ENCODE measurements around the gene ENTPD6.
A peak's percentile ranks its signal among the peaks of the same experiment; 100 is the strongest.
"Not testable (repeated sequence)": the region's sequence is repeated elsewhere in the genome, so short reads cannot be mapped to it uniquely, and the experiment has no call there.

Gene ENTPD6

GRCh38 chr20:25195014-25195961 is at the start of gene ENTPD6:
Gene ENTPD6 (plus strand): TSS chr20:25195712. CDS start chr20:25206537, 10,825 bp downstream.
- peak; percentile 93 for DNase-seq

GRCh38 chr20:25146976-25147375 is 48.5 kb upstream of the ENTPD6 start:
- no peak for DNase-seq

GRCh38 chr20:25147716-25148115 is 47.8 kb upstream of the ENTPD6 start:
- DNase-seq: no peak

GRCh38 chr20:25148181-25148981 is 47.1 kb upstream of the ENTPD6 start:
- peak; percentile 57 for DNase-seq

GRCh38 chr20:25148982-25149846 is 46.3 kb upstream of the ENTPD6 start:
- no peak for DNase-seq

GRCh38 chr20:25150016-25150415 is 45.5 kb upstream of the ENTPD6 start:
- DNase-seq: no peak

- DNase-seq: no peak
Observed at GRCh38 chr20:25158043-25158442, 37.5 kb upstream of the ENTPD6 start.

- no peak for DNase-seq
Observed at GRCh38 chr20:25160467-25160866, 35.0 kb upstream of the ENTPD6 start.

GRCh38 chr20:25160897-25161296 is 34.6 kb upstream of the ENTPD6 start:
- no peak for DNase-seq

- no peak for DNase-seq
Observed at GRCh38 chr20:25165128-25165527, 30.4 kb upstream of the ENTPD6 start.

- not testable (repeated sequence) for DNase-seq
Observed at GRCh38 chr20:25166105-25166782, 29.3 kb upstream of the ENTPD6 start.

- no peak for DNase-seq
Observed at GRCh38 chr20:25173321-25173720, 22.2 kb upstream of the ENTPD6 start.

GRCh38 chr20:25173886-25174308 is 21.6 kb upstream of the ENTPD6 start:
- DNase-seq: no peak

GRCh38 chr20:25176184-25176583 is 19.3 kb upstream of the ENTPD6 start:
- DNase-seq: no peak

- no peak for DNase-seq
Observed at GRCh38 chr20:25177890-25178321, 17.6 kb upstream of the ENTPD6 start.

GRCh38 chr20:25178563-25179438 is 16.7 kb upstream of the ENTPD6 start:
- DNase-seq: no peak

- no peak for DNase-seq
Observed at GRCh38 chr20:25179439-25180089, 15.9 kb upstream of the ENTPD6 start.

GRCh38 chr20:25184391-25184790 is 11.1 kb upstream of the ENTPD6 start:
- DNase-seq: not testable (repeated sequence)

GRCh38 chr20:25187220-25187619 is 8.3 kb upstream of the ENTPD6 start:
- DNase-seq: no peak

GRCh38 chr20:25187635-25188034 is 7.9 kb upstream of the ENTPD6 start:
- DNase-seq: no peak
